ENCODE results near the gene RIMBP2. TPM values are rescaled to one million over a fixed set of nuclear protein-coding genes. Genes with fewer than 3 reads are reported as not detected.

The RIMBP2 gene
- total RNA-seq, 1 experiment from 2014 or later: 0.95 TPM

DNA sequence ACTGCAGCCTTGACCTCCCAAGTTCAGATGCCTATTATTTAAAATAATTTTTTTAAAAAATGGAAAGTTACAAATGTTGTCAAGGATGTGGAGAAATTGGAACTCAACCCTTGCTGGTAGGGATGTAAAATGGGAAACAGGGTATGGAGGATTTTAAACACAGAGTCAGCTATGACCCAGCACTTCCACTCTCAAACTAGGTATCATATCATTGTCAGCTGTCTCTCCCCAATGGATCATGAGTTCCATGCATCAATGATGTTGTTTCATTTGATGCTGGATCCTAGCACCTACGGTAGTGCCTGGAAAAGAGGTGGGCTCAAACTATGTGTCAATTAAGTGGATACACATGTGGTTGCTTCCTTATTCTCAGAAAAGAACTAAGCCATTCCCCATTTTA, 150.9 kb downstream of the RIMBP2 start:
- H3K36me3 ChIP-seq (ENCODE audit: insufficient read depth, low read length, poor library complexity, severe bottlenecking): no peaks in the 10 kb centered on the region
- ChIA-PET CTCF (no interaction called here), POLR2A (ENCODE audit: low non-redundant PET) (no interaction called here)
- intact Hi-C loops (cut with micrococcal nuclease; ENCODE audit: unreplicated experiment): no loop called here
- H3K27me3 ChIP-seq (replicated peaks; ENCODE audit: insufficient read depth, low read depth, low read length, poor library complexity): peaks cover 34% of the 10 kb centered on the region
- no TSS peak for BruUV-seq (replicated peaks)
- DNase-seq (ENCODE audit: low spot score): no peak
- H3K27ac ChIP-seq (ENCODE audit: low read depth, low read length, poor library complexity, severe bottlenecking): no peak overlapping the region
- TF ChIP-seq, protein P1, sequence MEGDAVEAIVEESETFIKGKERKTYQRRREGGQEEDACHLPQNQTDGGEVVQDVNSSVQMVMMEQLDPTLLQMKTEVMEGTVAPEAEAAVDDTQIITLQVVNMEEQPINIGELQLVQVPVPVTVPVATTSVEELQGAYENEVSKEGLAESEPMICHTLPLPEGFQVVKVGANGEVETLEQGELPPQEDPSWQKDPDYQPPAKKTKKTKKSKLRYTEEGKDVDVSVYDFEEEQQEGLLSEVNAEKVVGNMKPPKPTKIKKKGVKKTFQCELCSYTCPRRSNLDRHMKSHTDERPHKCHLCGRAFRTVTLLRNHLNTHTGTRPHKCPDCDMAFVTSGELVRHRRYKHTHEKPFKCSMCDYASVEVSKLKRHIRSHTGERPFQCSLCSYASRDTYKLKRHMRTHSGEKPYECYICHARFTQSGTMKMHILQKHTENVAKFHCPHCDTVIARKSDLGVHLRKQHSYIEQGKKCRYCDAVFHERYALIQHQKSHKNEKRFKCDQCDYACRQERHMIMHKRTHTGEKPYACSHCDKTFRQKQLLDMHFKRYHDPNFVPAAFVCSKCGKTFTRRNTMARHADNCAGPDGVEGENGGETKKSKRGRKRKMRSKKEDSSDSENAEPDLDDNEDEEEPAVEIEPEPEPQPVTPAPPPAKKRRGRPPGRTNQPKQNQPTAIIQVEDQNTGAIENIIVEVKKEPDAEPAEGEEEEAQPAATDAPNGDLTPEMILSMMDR (conservative IDR thresholded peaks at IDR 0.05; ENCODE audit: low read depth, low read length): no peak
- no peak for TF ChIP-seq EZH2 (IDR thresholded peaks at IDR 0.05; ENCODE audit: borderline replicate concordance, low read depth, low read length, poor library complexity, severe bottlenecking)
- no peak overlapping the region for H3K4me3 ChIP-seq (ENCODE audit: low read depth, low read length, poor library complexity, severe bottlenecking)
- H3K4me1 ChIP-seq (ENCODE audit: insufficient read depth, low read length, poor library complexity, severe bottlenecking): no peaks in the 10 kb centered on the region
- peaks cover 11% of the 10 kb centered on the region for H3K9me3 ChIP-seq (ENCODE audit: low read depth, low read length, poor library complexity, severe bottlenecking)

GRCh38 chr12:130563323-130563722, 152.8 kb downstream of the RIMBP2 start:
- no peak for DNase-seq (ENCODE audit: low spot score)
- ChIA-PET POLR2A (ENCODE audit: low non-redundant PET) (no interaction called here), CTCF (no interaction called here)
- Histone ChIP-seq H3K9me3 (ENCODE audit: low read depth, low read length, poor library complexity, severe bottlenecking) (peaks cover 11% of the 10 kb centered on the region), H3K4me1 (ENCODE audit: insufficient read depth, low read length, poor library complexity, severe bottlenecking) (no peaks in the 10 kb centered on the region), H3K27me3 (replicated peaks; ENCODE audit: insufficient read depth, low read depth, low read length, poor library complexity) (peaks cover 46% of the 10 kb centered on the region), H3K4me3 (ENCODE audit: low read depth, low read length, poor library complexity, severe bottlenecking) (no peak overlapping the region), H3K27ac (ENCODE audit: low read depth, low read length, poor library complexity, severe bottlenecking) (no peak overlapping the region), H3K36me3 (ENCODE audit: insufficient read depth, low read length, poor library complexity, severe bottlenecking) (no peaks in the 10 kb centered on the region)
- BruUV-seq (replicated peaks): no TSS peak
- intact Hi-C loops (cut with micrococcal nuclease; ENCODE audit: unreplicated experiment): no loop called here
- no peak for TF ChIP-seq EZH2 (IDR thresholded peaks at IDR 0.05; ENCODE audit: borderline replicate concordance, low read depth, low read length, poor library complexity, severe bottlenecking)
- TF ChIP-seq, protein P1 (conservative IDR thresholded peaks at IDR 0.05; ENCODE audit: low read depth, low read length): no peak

GRCh38 chr12:130562716-130563115, 153.4 kb downstream of the RIMBP2 start:
- no peaks in the 10 kb centered on the region for H3K36me3 ChIP-seq (ENCODE audit: insufficient read depth, low read length, poor library complexity, severe bottlenecking)
- no peak overlapping the region for H3K4me3 ChIP-seq (ENCODE audit: low read depth, low read length, poor library complexity, severe bottlenecking)
- intact Hi-C loops (cut with micrococcal nuclease; ENCODE audit: unreplicated experiment): no loop called here
- H3K27ac ChIP-seq (ENCODE audit: low read depth, low read length, poor library complexity, severe bottlenecking): no peak overlapping the region
- POLR2A ChIA-PET (ENCODE audit: low non-redundant PET): no interaction called here
- no TSS peak for BruUV-seq (replicated peaks)
- no peak for DNase-seq (ENCODE audit: low spot score)
- no peaks in the 10 kb centered on the region for H3K4me1 ChIP-seq (ENCODE audit: insufficient read depth, low read length, poor library complexity, severe bottlenecking)
- no peak for TF ChIP-seq EZH2 (IDR thresholded peaks at IDR 0.05; ENCODE audit: borderline replicate concordance, low read depth, low read length, poor library complexity, severe bottlenecking)
- TF ChIP-seq, protein P1 (conservative IDR thresholded peaks at IDR 0.05; ENCODE audit: low read depth, low read length): no peak
- CTCF ChIA-PET: no interaction called here
- H3K9me3 ChIP-seq (ENCODE audit: low read depth, low read length, poor library complexity, severe bottlenecking): peaks cover 11% of the 10 kb centered on the region
- H3K27me3 ChIP-seq (replicated peaks; ENCODE audit: insufficient read depth, low read depth, low read length, poor library complexity): peaks cover 49% of the 10 kb centered on the region
